Pulmonary artery endothelial cell (primary cell): ENCODE measurements around the gene SLAMF9. TPM values are rescaled to one million over a fixed set of nuclear protein-coding genes. Genes with fewer than 3 reads are reported as not detected.

Source experiments
- DNase-seq: peaks from one replicate; pipeline ENCODE4 v3.0.0-alpha.2; 2011; ENCODE audit warnings: low read depth, low spot score
- total RNA-seq: library from RNA; depleted of rRNA; stranded (reverse); fragments of >200 nt; gene quantifications from 2 replicates; pipeline ENCODE4 v1.2.3, GENCODE V29; 2014

Gene SLAMF9
- not detected in 2 replicates for total RNA-seq

- no peak for DNase-seq
Measured at GRCh38 chr1:159953536-159954515, at the start of gene SLAMF9. TSS of gene SLAMF9 (minus strand) at chr1:159954237. CDS start at chr1:159954137, 100 bp downstream.

DNA sequence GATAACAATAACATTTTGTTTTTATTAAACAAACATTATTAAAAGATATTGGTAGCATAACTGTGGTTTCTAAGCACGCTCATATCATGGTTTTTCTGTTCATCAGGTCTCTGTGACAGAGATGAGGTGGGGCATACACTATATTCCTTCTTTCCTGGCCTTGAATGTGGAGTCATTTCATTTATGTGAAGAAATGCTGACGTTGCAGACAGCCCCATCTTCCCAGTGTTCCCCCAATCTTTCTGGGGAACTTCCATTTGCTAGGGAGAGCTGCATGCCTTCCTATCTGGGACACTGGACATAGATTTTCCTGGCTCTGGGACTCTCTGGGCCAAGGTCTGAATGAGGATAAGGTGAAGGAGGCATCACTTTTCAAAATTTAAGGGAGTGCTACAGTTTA, 47.4 kb upstream of the SLAMF9 start:
- DNase-seq, result no peak

- DNase-seq, result no peak
Measured at GRCh38 chr1:159999204-159999603, 45.2 kb upstream of the SLAMF9 start.

GRCh38 chr1:159996653-159997052, 42.6 kb upstream of the SLAMF9 start:
- DNase-seq, result no peak

- DNase-seq, result no peak
Measured at GRCh38 chr1:159994896-159995295, 40.9 kb upstream of the SLAMF9 start.

DNA sequence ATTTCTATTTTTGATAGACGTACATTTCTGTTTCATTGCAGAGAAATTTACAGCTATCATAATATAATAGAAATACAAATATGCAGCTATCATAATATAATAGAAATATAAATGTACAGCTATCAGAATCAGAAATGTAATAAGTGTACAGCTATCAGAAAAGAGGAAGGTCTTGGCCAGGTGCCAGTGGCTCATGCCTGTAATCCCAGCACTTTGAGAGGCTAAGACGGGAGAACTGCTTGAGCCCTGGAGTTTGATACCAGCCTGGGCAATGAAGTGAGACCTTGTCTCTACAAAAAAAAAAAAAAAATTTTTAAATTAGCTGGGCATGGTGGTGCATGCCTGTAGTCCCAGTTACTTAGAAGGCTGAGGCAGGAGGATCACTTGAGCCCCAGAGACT, 39.9 kb upstream of the SLAMF9 start:
- no peak for DNase-seq

GRCh38 chr1:159992161-159992560, 38.1 kb upstream of the SLAMF9 start:
- no peak for DNase-seq

DNA sequence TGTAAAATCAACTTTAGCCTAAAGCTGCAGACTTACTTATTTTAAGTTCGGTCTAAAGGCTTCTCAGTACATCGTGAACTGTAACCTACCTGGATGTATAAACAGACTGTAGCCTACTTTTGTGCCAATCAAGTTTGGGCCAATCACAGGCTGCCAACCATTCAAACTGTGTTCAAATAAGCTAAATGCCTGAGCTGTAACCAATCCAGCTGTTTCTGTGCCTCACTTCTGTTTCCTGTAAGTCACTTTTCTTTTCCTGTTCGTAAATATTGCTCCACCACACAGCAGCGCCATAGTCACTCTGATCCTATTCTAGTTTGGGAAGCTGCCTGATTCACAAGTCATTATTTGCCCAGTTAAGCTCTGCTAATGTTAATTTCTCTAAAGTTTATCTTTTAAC, 37.5 kb upstream of the SLAMF9 start:
- no peak for DNase-seq

DNA sequence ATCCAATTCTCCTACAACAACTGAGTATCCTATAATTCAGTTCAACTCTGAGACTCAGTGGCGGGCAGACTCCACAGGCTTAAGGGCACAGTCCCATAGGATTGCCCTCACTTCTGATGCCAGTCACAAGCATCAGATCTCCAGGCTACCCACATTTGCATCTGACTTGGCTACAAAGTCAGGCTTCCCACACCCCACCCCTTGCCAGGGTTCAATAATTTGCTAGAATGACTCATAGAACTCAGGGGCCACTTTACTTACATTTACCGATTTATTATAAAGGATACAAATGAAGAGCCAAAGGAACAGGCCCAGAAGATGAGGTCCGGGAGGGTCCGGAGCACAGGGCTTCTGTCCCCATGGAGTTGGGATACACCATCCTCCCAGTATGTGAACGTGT, 36.0 kb upstream of the SLAMF9 start:
- DNase-seq, result no peak

DNA sequence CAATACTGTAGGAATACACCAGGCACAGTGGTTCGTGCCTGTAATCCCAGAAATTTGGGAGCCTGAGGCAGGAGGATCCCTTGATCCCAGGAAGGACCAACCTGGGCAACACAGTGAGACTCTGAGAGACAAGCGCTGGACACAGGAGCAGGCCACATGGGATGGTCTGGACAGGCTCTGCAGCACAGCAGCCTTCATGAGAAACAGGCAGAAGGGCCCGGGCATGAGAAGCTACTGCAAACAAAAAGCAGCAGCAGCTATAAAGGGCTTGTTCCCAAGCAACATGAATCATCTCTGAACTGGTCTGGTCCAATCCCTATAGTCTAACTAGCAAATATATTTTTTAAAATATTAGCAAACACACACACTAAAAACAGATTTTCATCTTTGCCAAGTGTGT, 35.5 kb upstream of the SLAMF9 start:
- no peak for DNase-seq

DNA sequence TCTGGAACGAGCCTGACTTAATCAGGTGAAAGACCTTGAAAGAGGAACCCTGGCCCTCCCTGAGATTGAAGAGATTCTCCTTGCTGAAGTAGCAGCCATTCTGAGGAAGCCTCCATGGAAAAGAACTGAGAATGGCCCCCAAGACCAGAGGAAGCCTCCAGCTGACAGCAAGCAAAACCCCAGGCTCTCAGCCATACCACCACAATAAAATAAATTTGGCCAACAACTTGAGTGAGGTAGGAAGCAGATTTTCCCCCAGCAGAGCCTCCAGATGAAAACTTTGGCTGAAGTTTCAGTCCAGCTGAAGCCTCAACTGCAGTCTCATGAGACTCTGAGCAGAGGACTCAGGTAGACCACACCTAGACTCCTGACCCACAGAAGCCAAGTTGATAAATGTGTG, 34.0 kb upstream of the SLAMF9 start:
- no peak for DNase-seq

DNA sequence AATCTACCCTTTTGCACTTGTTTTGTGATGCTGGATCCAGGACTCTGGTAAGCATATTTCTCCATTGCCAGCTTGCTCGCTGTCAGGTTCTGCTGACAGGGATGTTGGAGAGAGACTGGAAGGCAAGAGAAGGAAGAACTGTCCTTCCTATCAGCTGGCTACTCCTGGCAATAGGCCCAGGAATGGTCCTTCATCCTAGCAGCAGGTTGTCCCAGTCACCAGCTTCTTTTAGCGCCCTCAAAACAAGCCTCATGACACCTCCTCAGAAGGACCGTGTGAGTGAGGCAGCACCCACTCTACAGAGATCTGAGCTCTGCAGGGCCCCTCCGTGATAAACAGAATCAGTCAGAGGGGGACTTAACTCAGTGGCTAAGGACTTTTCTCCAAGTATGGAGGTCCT, 33.1 kb upstream of the SLAMF9 start:
- no peak for DNase-seq

GRCh38 chr1:159986531-159986930, 32.5 kb upstream of the SLAMF9 start:
- no peak for DNase-seq

- no peak for DNase-seq
Measured at GRCh38 chr1:159986093-159986492, 32.1 kb upstream of the SLAMF9 start.

GRCh38 chr1:159985473-159985872, 31.4 kb upstream of the SLAMF9 start:
- DNase-seq, result no peak

DNA sequence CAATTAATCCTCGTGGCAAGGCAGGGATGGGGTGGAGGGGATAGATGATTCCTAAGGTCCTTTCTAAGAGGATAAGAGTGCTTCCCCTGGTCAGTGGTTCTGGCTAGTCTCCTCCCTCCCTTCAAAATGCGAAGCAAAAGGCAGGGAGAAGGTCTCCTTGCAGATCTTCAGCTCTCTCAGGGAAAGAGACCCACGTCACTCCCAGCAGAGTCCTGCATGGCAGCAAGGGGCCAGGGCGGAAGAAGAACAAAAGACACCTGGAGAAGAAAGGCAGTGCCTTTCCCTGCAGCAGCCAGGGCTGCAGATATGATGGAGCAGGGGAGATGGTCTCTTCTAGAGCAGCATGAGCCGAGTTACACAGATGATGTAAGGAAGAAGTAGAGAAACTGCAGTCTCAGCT, 29.6 kb upstream of the SLAMF9 start:
- DNase-seq, result no peak

DNA sequence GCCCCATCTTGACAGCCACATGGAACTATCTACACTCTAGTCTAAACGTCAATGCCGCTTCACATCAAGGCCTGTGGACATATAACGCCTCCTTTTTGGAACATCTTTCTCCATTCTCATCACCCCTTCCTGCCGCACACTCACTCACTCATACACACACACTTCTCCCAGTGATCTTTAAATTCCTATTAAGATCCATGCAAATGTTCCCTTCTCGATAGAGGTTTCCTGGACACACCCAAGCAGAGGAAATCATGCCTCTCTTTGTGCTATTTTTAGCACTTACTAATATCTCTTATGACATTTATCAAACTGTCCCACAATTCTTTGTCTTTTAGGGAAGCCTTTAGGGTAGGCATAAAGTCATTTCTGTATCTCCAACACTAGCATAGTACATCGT, 28.2 kb upstream of the SLAMF9 start:
- DNase-seq, result no peak

- no peak for DNase-seq
Measured at GRCh38 chr1:159981351-159982055, 27.5 kb upstream of the SLAMF9 start.

DNA sequence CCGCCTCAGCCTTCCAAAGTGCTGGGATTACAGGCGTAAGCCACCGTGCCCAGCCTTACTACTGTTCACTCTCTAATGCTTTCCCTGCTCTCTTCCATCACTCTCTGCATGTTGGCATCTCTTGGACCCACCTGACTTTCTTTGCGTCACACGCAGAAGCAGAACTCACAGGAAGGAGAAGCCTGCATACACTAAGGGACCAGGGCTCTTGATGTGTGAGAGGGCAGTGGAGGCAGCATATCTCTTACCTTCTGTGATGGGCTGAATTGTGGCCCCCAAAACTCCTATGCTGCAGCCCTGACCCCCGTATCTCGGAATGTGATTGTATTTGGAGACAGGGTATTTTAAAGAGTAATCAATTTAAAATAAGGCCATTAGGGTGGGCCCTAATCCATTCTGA, 26.7 kb upstream of the SLAMF9 start:
- no peak for DNase-seq

DNA sequence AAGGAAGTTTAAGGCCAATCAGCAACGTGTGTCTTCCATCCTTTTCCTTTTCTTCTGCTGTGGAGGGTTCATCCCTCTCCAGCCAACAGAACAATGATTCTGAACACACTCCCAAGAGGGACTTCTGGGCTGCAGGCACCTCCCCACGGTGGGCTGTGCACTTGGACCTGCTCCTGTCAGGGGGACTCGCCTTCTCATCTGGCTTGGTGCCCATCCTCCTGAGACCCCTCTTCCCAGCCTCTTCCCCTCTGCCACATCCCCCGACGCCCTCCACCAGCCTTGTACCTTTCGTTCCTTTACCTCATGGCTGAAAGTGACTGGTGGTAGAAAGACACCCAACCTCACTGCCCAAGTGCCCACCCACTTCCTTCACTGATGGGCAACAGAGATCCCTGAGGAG, 26.0 kb upstream of the SLAMF9 start:
- no peak for DNase-seq

- no peak for DNase-seq
Measured at GRCh38 chr1:159979257-159979656, 25.2 kb upstream of the SLAMF9 start.

DNA sequence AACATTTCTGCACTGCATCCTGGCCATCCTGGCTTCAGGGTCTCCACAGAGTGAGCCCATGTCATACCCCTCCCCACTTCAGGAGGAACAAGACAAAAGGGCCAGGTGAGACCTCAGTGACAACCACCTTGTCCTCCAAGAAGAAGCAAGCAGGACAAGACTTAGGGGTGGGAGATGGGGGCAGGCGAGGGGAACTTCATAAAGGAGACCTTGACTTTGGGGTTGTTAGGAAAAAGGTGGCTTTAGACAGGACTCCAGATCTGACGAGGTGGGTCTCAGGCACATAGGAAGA, 24.0 kb upstream of the SLAMF9 start:
- DNase-seq, result no peak
